D721Med (cell line): ENCODE data around the gene LRFN2.

Source experiments
- DNase-seq: peaks from one replicate; pipeline ENCODE4 v3.0.0; 2011; ENCODE audit warnings: low spot score; ENCODE audit not compliant: insufficient read length
- FAIRE-seq: peaks from 2 replicates; lab custom pipeline; 2011; peaks lifted over from hg19 to GRCh38; lab: Jason Lieb, UNC
- TF ChIP-seq, protein P1 (sequence below): IDR thresholded peaks from 2 replicates; pipeline ENCODE4 v1.5.1; 2012; ENCODE audit warnings: mild to moderate bottlenecking, control low read depth; ENCODE audit not compliant: insufficient read depth; ENCODE audit errors: missing control alignments

Gene LRFN2

GRCh38 chr6:40532349-40533000 lies 54.7 kb downstream of the LRFN2 start:
- no peak for FAIRE-seq
- DNase-seq: no peak

DNA sequence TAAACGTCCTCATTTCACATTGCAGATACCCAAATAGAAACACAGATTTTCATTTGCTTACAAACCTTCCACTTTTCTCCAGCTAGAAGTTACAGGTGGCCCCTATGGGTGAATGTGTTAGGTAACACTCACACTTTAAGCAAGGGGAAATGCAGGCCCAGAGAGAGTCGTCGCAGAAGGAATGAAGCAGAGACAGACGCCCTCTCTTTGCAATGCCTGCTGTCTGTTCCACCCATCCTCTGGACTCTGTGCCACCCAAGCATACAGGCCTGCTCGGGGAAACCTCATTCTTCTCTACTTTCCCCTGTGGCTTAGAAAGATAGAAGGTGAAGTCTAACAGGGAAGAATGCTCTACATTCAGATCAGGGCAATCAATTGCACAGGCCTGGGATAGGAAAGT lies 57.2 kb downstream of the LRFN2 start:
- FAIRE-seq: no peak
- TF ChIP-seq, protein P1, sequence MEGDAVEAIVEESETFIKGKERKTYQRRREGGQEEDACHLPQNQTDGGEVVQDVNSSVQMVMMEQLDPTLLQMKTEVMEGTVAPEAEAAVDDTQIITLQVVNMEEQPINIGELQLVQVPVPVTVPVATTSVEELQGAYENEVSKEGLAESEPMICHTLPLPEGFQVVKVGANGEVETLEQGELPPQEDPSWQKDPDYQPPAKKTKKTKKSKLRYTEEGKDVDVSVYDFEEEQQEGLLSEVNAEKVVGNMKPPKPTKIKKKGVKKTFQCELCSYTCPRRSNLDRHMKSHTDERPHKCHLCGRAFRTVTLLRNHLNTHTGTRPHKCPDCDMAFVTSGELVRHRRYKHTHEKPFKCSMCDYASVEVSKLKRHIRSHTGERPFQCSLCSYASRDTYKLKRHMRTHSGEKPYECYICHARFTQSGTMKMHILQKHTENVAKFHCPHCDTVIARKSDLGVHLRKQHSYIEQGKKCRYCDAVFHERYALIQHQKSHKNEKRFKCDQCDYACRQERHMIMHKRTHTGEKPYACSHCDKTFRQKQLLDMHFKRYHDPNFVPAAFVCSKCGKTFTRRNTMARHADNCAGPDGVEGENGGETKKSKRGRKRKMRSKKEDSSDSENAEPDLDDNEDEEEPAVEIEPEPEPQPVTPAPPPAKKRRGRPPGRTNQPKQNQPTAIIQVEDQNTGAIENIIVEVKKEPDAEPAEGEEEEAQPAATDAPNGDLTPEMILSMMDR: no peak
- DNase-seq: no peak

More at GRCh38 chr6:40532349-40533000, 54.7 kb downstream of the LRFN2 start:
- TF ChIP-seq, protein P1: no peak

DNA sequence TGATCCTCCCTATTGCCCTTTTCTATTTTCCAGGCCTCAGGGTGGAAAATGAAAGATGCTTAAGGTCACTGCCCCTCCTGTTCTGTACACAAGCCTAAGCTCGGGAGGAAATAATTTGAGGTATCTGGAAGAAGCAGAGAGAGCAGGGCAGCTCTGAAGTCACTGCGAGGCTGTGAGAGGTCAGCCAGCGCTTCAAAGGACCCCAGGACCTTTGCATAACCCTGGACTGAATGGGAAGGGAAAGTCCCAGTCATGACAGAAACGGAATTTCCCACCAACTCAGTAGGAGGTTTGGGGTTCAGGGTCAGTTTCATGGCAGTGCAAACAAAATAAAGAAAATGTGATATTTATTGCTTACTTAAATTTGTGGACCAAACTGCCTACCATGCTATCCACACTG lies 58.1 kb downstream of the LRFN2 start:
- DNase-seq: no peak
- no peak for FAIRE-seq
- TF ChIP-seq, protein P1: no peak

DNA sequence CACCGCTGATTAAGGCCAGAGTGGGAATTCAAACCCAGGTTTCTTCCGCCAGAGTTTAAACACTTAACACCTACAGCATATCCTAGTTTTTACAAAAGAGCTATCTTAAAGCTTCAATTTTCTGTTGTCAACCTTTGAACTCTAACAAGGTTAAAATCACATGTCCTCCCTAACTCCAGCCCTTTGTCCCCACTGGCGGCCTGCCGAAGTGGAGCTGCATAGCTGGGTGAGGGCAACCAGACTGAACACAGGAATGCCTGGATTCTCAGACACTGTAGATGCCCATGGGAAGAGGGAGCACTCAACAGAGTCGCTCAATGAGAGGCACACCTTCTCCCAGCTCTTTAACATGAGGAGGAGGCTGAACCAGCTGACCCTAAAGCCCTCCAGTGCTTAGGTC lies 59.1 kb downstream of the LRFN2 start:
- TF ChIP-seq, protein P1: no peak
- FAIRE-seq: no peak
- DNase-seq: no peak

DNA sequence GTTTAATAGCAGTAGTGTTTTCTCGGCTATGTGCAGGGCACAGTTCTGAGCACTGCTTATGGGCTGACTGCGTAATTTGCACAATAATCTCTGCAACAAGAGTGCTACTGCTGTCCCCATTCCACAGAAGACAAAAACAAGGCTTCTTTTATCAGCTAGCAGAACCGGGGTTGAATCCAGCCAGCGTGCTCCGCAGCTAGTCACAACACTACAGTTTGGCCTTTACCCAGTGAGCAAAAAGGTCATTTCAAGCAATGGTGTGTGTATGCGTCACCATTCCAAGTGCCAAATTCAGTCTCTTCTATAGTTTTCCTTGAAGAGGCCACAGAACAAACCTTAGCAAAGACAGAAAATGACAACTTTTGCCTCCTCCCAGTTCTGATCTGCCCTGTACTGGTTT lies 61.1 kb downstream of the LRFN2 start:
- no peak for DNase-seq
- TF ChIP-seq, protein P1: no peak
- FAIRE-seq: no peak

- FAIRE-seq: no peak
- DNase-seq: no peak
- TF ChIP-seq, protein P1: no peak
Observed at GRCh38 chr6:40524797-40525585, 62.2 kb downstream of the LRFN2 start.
